Suprapubic skin (tissue), 4 donors: ENCODE results near the gene EXTL2. TPM values are rescaled to one million over a fixed set of nuclear protein-coding genes. Genes with fewer than 3 reads are reported as not detected.
"Not testable (repeated sequence)": the region's sequence is repeated elsewhere in the genome, so short reads cannot be mapped to it uniquely, and the experiment has no call there.

Experiments
- DNase-seq, 2 donors: peaks; one replicate each; pipeline ENCODE4 v3.0.0-alpha.2; 2019; ENCODE audit warnings: low spot score in 2 of 2
- H3K27ac ChIP-seq: fragments of 200-600 bp; sonication (generic); one replicate; pipeline ENCODE4 v1.5.1; 2019
- H3K27me3 ChIP-seq: fragments of 200-600 bp; sonication (generic); one replicate; pipeline ENCODE4 v1.5.1; 2019
- H3K36me3 ChIP-seq: fragments of 200-600 bp; sonication (generic); one replicate; pipeline ENCODE4 v1.5.1; 2019
- H3K4me1 ChIP-seq: fragments of 200-600 bp; sonication (generic); one replicate; pipeline ENCODE4 v1.5.1; 2019
- H3K4me3 ChIP-seq: fragments of 200-600 bp; sonication (generic); one replicate; pipeline ENCODE4 v1.5.1; 2019; ENCODE audit warnings: mild to moderate bottlenecking
- H3K9me3 ChIP-seq: fragments of 200-600 bp; sonication (generic); one replicate; pipeline ENCODE4 v1.5.1; 2019
- EP300 ChIP-seq: sonication (generic); formaldehyde crosslinking; IDR thresholded peaks from one replicate; pipeline ENCODE4 v1.6.1; 2017; ENCODE audit warnings: antibody characterized with exemption
- POLR2A ChIP-seq, 2 donors: fragments of 450-650 bp; IDR thresholded peaks; one replicate each; pipeline ENCODE4 v1.6.1; 2017; ENCODE audit warnings: antibody characterized with exemption in 2 of 2, mild to moderate bottlenecking in 2 of 2, moderate library complexity in 2 of 2
- POLR2AphosphoS5 ChIP-seq, 3 donors: sonication (generic); formaldehyde crosslinking; IDR thresholded peaks; one replicate each; pipeline ENCODE4 v1.6.1; 2017; ENCODE audit warnings: antibody characterized with exemption in 3 of 3
- whole genome bisulfite sequencing: methylation state at CpG from one replicate; pipeline ENCODE4 v1.1.5; 2018; 5-methylcytosine and 5-hydroxymethylcytosine counted together
- total RNA-seq, 4 donors: library from RNA; depleted of rRNA; stranded (reverse); fragments of >200 nt; gene quantifications; one replicate each; pipeline ENCODE4 v1.1.0, GENCODE V29; 2016
- TF ChIP-seq, protein P1 (sequence below), 2 donors: fragments of 200-600 bp in 1 of 2; fragments of 450-650 bp in 1 of 2; sonication (generic) in 1 of 2; IDR thresholded peaks; one replicate each; pipeline ENCODE4 v1.5.1; 2016 to 2019; ENCODE audit warnings: antibody characterized with exemption in 2 of 2, mild to moderate bottlenecking in 1 of 2, moderate library complexity in 1 of 2

The EXTL2 gene
- total RNA-seq, 4 donors from 2014 or later, result 3.8 to 5.9 (median 5.0) TPM

DNA sequence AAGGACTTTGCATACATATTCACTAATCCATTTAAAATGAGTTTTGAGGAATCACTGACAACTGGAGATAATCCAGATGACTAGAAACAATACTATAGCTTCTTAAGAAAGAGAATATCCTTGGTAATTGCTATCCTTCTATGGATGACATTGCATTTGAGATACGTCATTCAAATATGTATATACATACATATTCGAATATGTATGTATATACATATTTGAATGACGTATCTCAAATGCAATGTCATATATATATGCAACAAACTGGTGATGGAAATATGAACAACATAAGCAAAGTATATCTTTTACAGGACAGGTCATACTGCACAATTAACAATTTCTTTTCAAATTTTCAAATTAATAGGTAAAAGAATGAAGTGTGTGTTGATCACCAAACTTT lies 41.7 kb downstream of the EXTL2 start:
- TF ChIP-seq EP300 (no peak), POLR2A (IDR thresholded peaks at IDR 0.05) (no peak), POLR2AphosphoS5 (IDR thresholded peaks at IDR 0.05) (no peak)
- TF ChIP-seq, protein P1, sequence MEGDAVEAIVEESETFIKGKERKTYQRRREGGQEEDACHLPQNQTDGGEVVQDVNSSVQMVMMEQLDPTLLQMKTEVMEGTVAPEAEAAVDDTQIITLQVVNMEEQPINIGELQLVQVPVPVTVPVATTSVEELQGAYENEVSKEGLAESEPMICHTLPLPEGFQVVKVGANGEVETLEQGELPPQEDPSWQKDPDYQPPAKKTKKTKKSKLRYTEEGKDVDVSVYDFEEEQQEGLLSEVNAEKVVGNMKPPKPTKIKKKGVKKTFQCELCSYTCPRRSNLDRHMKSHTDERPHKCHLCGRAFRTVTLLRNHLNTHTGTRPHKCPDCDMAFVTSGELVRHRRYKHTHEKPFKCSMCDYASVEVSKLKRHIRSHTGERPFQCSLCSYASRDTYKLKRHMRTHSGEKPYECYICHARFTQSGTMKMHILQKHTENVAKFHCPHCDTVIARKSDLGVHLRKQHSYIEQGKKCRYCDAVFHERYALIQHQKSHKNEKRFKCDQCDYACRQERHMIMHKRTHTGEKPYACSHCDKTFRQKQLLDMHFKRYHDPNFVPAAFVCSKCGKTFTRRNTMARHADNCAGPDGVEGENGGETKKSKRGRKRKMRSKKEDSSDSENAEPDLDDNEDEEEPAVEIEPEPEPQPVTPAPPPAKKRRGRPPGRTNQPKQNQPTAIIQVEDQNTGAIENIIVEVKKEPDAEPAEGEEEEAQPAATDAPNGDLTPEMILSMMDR (IDR thresholded peaks at IDR 0.05), result no peak
- whole genome bisulfite sequencing, result 93% methylated on average over 3 of the region's 3 CpGs
- no peaks in the 10 kb centered on the region for H3K27me3 ChIP-seq
- H3K9me3 ChIP-seq, result no peaks in the 10 kb centered on the region
- H3K4me3 ChIP-seq, result no peak overlapping the region
- H3K4me1 ChIP-seq, result no peaks in the 10 kb centered on the region
- DNase-seq, result no peak
- H3K36me3 ChIP-seq, result no peaks in the 10 kb centered on the region
- H3K27ac ChIP-seq, result no peak overlapping the region

DNA sequence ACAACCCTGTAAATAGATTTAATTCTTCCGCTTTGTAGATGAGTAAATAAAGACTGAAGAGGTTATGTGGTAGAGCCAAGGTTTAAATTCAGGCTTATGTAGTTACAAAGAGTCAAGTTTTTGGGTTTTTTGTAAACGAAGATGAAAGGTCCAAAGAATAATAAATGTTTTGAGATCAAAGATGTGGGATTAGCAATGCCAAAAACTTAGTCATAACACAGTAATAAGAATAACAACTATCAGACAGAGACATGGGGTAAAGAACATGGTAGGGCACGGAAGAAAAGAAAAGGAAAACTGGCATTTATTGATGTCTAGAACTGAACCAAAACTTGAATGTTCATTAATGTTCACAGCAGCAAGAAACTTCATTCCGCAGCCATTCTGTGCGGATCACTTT lies 42.9 kb downstream of the EXTL2 start:
- DNase-seq, result no peak
- no peak overlapping the region for H3K4me3 ChIP-seq
- WGBS, result 78% methylated on average over 5 of the region's 5 CpGs
- H3K4me1 ChIP-seq, result no peaks in the 10 kb centered on the region
- H3K27me3 ChIP-seq, result no peaks in the 10 kb centered on the region
- no peaks in the 10 kb centered on the region for H3K36me3 ChIP-seq
- no peak overlapping the region for H3K27ac ChIP-seq
- TF ChIP-seq, protein P1 (IDR thresholded peaks at IDR 0.05), result no peak
- TF ChIP-seq POLR2A (IDR thresholded peaks at IDR 0.05), result no peak
- TF ChIP-seq EP300, result no peak
- TF ChIP-seq POLR2AphosphoS5 (IDR thresholded peaks at IDR 0.05), result no peak
- no peaks in the 10 kb centered on the region for H3K9me3 ChIP-seq

DNA sequence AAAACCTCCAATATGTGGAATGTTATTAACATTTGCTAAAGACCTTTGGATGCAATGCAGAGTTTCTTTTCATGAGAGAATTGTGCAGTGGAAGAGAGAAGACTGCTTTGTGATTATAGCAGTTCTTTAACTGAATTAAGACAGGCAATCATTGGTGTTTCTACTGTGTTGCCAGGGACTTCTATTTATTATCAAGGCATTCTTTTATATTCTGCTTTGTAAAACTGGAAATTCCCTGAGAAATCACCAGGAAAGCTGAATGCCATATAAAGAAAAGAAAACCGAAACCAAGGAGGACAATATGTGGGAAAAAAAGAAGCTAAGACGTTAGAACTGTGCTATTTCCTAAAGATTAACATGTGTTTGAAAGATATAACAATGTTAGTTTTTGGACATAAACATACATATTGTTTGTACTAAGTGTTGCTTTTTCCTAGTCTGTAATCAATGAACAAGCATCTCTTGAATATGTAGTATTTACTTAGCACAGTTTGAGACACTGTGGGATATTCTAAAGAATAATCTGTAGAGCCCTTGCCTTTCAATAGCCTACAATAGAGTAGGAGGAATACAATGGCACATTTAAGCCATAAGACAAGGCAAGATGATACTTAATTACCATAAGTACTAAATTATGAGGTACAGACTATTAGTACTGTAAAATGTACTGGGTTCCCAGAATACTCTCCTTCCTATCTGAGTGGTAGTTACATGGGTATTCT lies 47.1 kb downstream of the EXTL2 start:
- Histone ChIP-seq H3K4me3 (no peak overlapping the region), H3K27me3 (no peaks in the 10 kb centered on the region), H3K27ac (no peak overlapping the region), H3K4me1 (no peaks in the 10 kb centered on the region), H3K9me3 (no peaks in the 10 kb centered on the region), H3K36me3 (no peaks in the 10 kb centered on the region)
- TF ChIP-seq POLR2A (IDR thresholded peaks at IDR 0.05) (no peak), POLR2AphosphoS5 (IDR thresholded peaks at IDR 0.05) (no peak), EP300 (no peak)
- TF ChIP-seq, protein P1 (IDR thresholded peaks at IDR 0.05), result no peak
- 0% methylated on average over 2 of the region's 2 CpGs for WGBS
- no peak for DNase-seq

DNA sequence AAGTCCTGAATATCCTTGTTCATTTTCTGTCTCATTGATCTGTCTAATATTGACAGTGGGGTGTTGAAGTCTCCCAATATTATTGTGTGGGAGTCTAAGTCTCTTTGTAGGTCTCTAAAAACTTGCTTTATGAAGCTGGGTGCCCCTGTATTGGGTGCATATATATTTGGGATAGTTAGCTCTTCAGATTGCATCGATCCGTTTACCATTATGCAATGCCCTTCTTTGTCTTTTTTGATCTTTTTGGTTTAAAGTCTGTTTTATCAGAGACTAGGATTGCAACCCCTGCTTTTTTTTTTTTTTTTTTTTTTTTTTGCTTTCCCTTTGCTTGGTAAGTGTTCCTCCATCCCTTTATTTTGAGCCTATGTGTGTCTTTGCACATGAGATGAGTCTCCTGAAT lies 51.5 kb downstream of the EXTL2 start:
- not testable (repeated sequence) for H3K36me3 ChIP-seq, DNase-seq, H3K4me1 ChIP-seq, H3K27me3 ChIP-seq, H3K9me3 ChIP-seq, H3K4me3 ChIP-seq, H3K27ac ChIP-seq
- WGBS, result 100% methylated on average over 2 of the region's 2 CpGs

DNA sequence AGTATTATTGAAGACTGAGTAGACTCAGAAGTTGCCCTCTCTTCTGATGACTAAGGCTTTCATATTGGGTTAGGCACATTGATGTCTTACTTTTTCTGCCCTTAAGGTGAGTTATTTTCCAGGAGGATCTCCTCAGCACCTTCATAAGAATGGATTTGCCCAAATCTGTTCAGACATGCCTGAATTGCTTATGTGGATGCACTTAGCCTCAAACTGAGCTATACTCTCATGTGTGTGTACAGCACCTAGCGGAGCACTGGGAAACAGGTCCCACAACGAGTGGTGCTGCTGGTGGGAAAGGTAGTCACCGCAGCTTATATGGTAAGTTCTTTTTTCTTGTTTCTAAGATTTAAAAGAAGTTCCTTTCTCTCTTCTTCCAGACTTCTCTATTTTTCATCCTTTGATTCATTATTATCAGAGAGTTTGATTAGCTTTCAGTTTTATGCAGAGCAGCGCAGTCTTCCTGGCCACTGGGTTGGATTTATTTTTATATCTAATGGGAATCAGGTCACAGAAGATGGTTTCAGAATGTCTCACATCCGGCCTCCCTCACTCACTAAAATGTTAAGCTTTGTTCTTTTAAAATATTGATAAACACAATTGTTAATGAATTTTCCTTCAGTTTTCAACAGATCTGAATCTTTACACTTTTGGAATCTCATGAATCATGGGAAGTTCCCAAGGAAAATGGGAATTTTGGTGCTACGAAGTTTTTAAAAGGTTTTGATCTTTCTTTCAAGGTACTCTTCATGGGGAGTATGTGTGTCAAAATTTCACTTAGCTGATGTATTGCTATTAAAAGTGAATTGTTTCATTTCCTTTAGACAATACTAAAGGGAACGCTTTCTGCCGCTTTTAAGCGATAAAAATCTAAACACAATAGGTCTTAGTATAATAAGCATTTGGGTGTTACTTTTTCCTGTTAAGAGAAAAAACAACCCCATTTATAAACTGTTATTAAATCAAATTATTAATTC lies 58.5 kb downstream of the EXTL2 start:
- no peak for TF ChIP-seq POLR2A (IDR thresholded peaks at IDR 0.05)
- no peak for TF ChIP-seq EP300
- TF ChIP-seq, protein P1 (IDR thresholded peaks at IDR 0.05), result no peak
- TF ChIP-seq POLR2AphosphoS5 (IDR thresholded peaks at IDR 0.05), result no peak
- no peaks in the 10 kb centered on the region for H3K36me3 ChIP-seq
- no peak overlapping the region for H3K27ac ChIP-seq
- 80% methylated on average over 9 of the region's 9 CpGs for WGBS
- H3K4me3 ChIP-seq, result no peak overlapping the region
- no peaks in the 10 kb centered on the region for H3K27me3 ChIP-seq
- no peaks in the 10 kb centered on the region for H3K4me1 ChIP-seq
- DNase-seq, result no peak
- H3K9me3 ChIP-seq, result no peaks in the 10 kb centered on the region
